GM12872 (cell line): Measurements from ENCODE around the gene PPP6R3.

Experiments used
- TF ChIP-seq, protein P1 (sequence below): IDR thresholded peaks from 3 replicates; pipeline ENCODE4 v1.5.1; 2011; ENCODE audit warnings: low read depth, mild to moderate bottlenecking, low read length, moderate library complexity; ENCODE audit not compliant: insufficient read depth

The PPP6R3 gene

DNA sequence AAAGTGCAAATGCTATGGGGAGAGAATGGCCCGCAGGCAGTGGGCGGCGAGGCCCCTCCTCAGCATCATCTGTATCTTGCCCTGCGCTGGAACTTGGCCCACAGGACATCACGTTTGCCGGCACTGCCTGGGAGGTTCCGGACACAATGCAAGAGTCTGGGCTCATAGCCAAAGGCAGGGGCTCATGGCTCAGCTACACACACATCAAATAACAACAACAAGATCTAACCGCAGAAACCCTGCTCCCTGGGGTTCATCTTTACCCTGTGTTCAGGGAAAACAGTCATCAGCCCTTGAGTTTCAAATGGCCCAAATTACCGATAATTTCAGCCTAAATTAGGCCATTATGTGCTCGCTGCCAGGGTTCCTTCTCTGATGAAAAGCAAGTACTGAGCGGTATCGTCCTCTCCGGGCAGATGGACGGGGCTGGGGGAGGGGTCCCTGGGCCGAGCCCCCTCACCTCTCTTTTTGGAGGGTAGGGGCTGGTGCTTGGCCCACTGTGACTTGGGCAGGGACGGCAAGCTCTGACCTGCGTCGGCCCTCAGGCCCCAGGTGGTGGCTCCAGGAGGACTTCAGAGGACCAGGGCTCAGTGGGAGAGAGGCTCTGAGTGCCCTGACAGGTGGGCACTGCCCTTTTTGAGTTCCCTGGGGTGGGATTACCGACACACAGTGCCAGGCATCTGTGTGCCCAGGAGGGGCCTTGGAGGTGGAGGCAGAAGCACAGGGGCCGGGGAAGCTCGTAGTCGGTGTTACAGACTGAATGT lies 198.8 kb downstream of the PPP6R3 start:
- TF ChIP-seq, protein P1, sequence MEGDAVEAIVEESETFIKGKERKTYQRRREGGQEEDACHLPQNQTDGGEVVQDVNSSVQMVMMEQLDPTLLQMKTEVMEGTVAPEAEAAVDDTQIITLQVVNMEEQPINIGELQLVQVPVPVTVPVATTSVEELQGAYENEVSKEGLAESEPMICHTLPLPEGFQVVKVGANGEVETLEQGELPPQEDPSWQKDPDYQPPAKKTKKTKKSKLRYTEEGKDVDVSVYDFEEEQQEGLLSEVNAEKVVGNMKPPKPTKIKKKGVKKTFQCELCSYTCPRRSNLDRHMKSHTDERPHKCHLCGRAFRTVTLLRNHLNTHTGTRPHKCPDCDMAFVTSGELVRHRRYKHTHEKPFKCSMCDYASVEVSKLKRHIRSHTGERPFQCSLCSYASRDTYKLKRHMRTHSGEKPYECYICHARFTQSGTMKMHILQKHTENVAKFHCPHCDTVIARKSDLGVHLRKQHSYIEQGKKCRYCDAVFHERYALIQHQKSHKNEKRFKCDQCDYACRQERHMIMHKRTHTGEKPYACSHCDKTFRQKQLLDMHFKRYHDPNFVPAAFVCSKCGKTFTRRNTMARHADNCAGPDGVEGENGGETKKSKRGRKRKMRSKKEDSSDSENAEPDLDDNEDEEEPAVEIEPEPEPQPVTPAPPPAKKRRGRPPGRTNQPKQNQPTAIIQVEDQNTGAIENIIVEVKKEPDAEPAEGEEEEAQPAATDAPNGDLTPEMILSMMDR, result no peak

DNA sequence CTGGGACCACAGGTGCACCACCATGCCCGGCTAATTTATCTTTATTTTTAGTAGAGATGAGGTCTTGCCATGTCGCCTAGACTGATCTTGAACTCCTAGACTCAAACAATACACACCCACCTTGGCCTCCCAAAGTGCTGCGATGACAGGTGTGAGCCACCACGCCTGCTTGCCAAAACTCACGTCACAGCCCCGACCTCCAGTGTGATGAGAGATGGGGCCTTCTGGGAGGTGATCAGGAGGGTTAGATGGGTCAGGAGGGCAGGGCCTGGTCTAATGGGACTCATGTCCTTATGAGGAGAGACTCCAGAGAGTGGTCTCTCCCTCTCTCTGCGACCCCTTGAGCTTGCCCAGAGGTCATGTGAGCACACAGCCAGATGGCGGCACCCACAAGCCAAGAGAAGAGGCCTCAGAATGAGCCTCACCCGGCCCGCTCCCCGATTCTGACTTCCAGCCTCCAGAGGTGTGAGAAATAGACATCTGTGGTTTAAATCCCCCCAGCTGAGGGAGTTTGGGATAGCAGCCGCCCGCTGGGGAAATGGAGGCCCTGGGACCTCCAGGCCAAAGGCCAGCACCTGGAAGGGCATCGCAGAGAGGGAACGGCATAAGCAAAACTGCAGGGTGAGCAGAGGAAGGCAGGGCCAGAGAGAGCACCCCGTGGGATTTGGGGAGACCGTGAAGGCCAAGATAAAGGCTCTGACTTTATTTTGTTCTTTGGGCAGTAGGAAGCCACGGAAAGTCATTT lies 199.7 kb downstream of the PPP6R3 start:
- TF ChIP-seq, protein P1, result no peak

DNA sequence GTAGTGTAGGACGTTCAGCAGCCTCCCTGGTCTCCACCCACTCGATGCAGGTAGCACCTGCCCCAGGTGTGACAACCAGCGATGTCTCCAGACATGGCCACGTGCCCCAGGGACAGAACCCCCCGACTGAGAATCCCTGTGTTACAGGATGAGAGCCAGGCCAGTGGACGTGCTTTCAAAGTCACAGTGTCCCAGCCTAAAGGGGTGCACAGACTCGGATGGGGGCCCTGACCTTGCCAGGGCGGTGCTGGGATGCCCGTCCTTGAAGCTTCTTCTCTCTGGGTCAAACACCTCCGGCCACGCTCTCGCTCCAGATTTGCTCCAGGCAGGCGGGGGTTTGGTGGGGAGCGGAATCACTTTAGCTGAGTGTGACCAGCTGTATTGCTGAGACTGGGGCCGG lies 200.5 kb downstream of the PPP6R3 start:
- TF ChIP-seq, protein P1, result no peak

DNA sequence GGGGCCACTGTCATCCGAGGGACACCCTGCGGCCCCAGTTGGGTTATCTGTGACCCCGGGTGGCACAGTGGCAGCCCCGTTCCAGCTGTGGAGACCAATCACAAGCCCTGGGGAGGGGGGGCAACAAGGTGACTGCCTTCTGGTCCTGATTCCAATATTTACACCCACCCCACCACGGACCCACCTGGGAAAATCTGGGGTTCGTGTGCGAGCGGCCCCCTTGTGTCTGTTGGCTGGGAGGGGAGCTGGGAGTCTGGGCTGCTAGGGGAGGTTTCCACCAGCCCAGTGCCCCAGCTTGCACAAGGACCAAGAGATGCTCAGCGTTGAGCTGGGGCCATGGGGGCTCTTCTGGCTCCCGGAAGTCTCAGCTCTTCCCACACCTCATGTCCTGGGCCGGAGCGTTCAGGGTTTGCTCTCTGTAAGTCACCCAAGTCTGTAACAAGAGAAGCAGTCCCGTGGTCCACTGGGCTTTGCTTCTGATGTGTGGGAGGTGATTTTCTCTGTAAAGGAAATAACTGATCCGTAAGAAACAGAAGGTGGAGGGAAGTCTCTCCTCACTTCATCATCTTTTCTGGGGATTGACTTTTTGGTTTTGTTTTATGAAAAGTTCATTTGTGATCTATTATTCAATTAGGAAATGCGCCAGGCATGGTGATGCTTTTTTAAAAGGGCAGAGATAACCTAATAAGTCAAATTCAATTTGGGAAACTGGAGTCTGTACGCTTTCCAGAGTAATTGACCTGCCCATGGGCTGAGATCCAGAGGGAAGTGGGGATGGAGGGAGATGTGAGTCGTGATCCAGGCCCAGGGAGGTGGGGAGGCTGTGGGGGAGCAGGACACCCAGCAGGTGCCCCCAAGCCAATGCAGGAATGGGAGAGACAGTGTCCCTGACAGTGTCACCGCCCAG lies 201.4 kb downstream of the PPP6R3 start:
- TF ChIP-seq, protein P1, result no peak

DNA sequence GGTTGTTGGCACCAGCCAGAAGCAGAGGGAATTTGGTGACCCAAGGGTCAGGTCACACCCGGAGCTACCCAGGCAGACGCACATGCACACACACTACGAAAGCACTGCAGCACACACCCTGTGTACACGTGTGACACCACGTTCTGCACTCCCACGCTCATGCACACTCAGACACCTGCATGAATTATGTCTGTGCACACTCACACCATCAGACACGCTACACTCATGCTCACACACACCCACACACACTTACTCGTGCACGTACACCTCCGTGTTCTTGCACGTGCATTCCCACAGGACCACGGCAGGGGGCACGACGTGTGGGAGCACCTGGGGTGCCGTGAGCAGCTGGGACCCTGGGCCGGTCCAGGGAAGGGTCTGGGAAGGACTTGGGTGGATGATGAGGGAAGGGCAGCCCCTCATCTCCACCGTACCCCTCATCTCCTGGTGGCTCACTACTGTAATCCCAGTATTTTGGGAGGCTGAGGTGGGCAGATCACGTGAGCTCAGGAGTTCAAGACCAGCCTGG lies 203.0 kb downstream of the PPP6R3 start:
- TF ChIP-seq, protein P1, result no peak

DNA sequence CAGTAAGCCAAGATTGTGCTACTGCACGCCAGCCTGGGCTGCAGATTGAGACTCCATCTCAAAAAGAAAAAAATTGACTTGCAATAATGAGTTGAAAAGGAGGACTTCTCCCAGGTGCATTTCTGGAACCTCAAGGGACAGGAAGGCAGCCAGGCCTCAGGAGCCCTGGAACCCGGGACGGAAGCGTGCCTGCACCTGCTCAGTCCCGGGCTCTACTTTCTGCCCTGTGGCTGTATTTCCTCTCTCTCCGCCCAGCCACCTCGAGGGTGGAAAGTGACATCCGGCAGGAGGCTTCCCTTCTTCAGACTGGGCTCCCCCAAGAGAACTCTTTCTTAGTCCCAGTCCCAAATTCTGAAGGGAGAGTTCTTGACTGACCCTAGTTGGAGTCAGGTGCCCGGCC lies 203.6 kb downstream of the PPP6R3 start:
- TF ChIP-seq, protein P1, result no peak
